ENCODE measurements around the gene NR3C2.
"Not testable (repeated sequence)": the region's sequence is repeated elsewhere in the genome, so short reads cannot be mapped to it uniquely, and the experiment has no call there.

The NR3C2 gene

GRCh38 chr4:148154769-148155168 is 287.4 kb downstream of the NR3C2 start:
- DNase-seq: no peak

GRCh38 chr4:148152868-148153625 is 289.2 kb downstream of the NR3C2 start:
- no peak for DNase-seq

GRCh38 chr4:148151806-148152205 is 290.4 kb downstream of the NR3C2 start:
- DNase-seq: no peak

- DNase-seq: no peak
Measured at GRCh38 chr4:148145475-148145874, 296.7 kb downstream of the NR3C2 start.

GRCh38 chr4:148143174-148143573 is 299.0 kb downstream of the NR3C2 start:
- no peak for DNase-seq

- DNase-seq: no peak
Measured at GRCh38 chr4:148141501-148141900, 300.7 kb downstream of the NR3C2 start.

- no peak for DNase-seq
Measured at GRCh38 chr4:148126825-148127224, 315.4 kb downstream of the NR3C2 start.

- no peak for DNase-seq
Measured at GRCh38 chr4:148124512-148124911, 317.7 kb downstream of the NR3C2 start.

GRCh38 chr4:148123161-148123560 is 319.1 kb downstream of the NR3C2 start:
- DNase-seq: not testable (repeated sequence)

GRCh38 chr4:148120216-148120615 is 322.0 kb downstream of the NR3C2 start:
- no peak for DNase-seq

- DNase-seq: no peak
Measured at GRCh38 chr4:148118633-148119032, 323.6 kb downstream of the NR3C2 start.

GRCh38 chr4:148118179-148118578 is 324.0 kb downstream of the NR3C2 start:
- DNase-seq: no peak

- no peak for DNase-seq
Measured at GRCh38 chr4:148116969-148117368, 325.2 kb downstream of the NR3C2 start.

GRCh38 chr4:148116264-148116663 is 325.9 kb downstream of the NR3C2 start:
- no peak for DNase-seq

GRCh38 chr4:148114436-148114835 is 327.8 kb downstream of the NR3C2 start:
- no peak for DNase-seq

GRCh38 chr4:148112231-148112982 is 329.8 kb downstream of the NR3C2 start:
- DNase-seq: no peak

GRCh38 chr4:148110169-148110568 is 332.0 kb downstream of the NR3C2 start:
- DNase-seq: no peak

- DNase-seq: no peak
Measured at GRCh38 chr4:148109216-148109615, 333.0 kb downstream of the NR3C2 start.

GRCh38 chr4:148108766-148109165 is 333.4 kb downstream of the NR3C2 start:
- DNase-seq: no peak

GRCh38 chr4:148103597-148104355 is 338.4 kb downstream of the NR3C2 start:
- no peak for DNase-seq

- DNase-seq: no peak
Measured at GRCh38 chr4:148101790-148102189, 340.4 kb downstream of the NR3C2 start.

- DNase-seq: no peak
Measured at GRCh38 chr4:148101235-148101634, 341.0 kb downstream of the NR3C2 start.

- no peak for DNase-seq
Measured at GRCh38 chr4:148097801-148098200, 344.4 kb downstream of the NR3C2 start.
